RCC 7860 (cell line): ENCODE measurements around the gene PFDN1.
"Not testable (repeated sequence)": the region's sequence is repeated elsewhere in the genome, so short reads cannot be mapped to it uniquely, and the experiment has no call there.

Experiments
- DNase-seq: peaks from one replicate; pipeline ENCODE4 v3.0.0-alpha.2; 2015; ENCODE audit warnings: low spot score
- FAIRE-seq: peaks from 2 replicates; lab custom pipeline; 2012; peaks lifted over from hg19 to GRCh38; lab: Jason Lieb, UNC

PFDN1 gene

GRCh38 chr5:140302786-140303639, at the start of gene PFDN1:
Gene PFDN1 (minus strand): TSS chr5:140303101. CDS start chr5:140303073, 28 bp downstream.
- FAIRE-seq, result peak; percentile 82

GRCh38 chr5:140351609-140352334, 48.9 kb upstream of the PFDN1 start:
- DNase-seq (peak; percentile 48), FAIRE-seq (no peak)

More at GRCh38 chr5:140302786-140303639, at the start of gene PFDN1:
- peak; percentile 93 for DNase-seq

- DNase-seq (no peak), FAIRE-seq (no peak)
These were observed 46.3 kb upstream of the PFDN1 start for GRCh38 chr5:140349244-140349643.

- no peak for FAIRE-seq
- DNase-seq, result no peak
These were observed 45.2 kb upstream of the PFDN1 start for GRCh38 chr5:140348104-140348503.

- no peak for FAIRE-seq
These were observed 44.5 kb upstream of the PFDN1 start for GRCh38 chr5:140347360-140347759.

GRCh38 chr5:140346348-140347221, 43.7 kb upstream of the PFDN1 start, which contains the start of gene HBEGF:
Gene HBEGF (minus strand): TSS chr5:140346603. CDS start chr5:140346328, 275 bp downstream.
- DNase-seq (peak; percentile 54), FAIRE-seq (no peak)

More at GRCh38 chr5:140347360-140347759, 44.5 kb upstream of the PFDN1 start:
- DNase-seq, result no peak

- DNase-seq (peak; percentile 29), FAIRE-seq (no peak)
These were observed 43.0 kb upstream of the PFDN1 start for GRCh38 chr5:140345919-140346347.

GRCh38 chr5:140344683-140345423, 42.0 kb upstream of the PFDN1 start:
- DNase-seq, result peak; percentile 74
- no peak for FAIRE-seq

GRCh38 chr5:140343849-140344248, 40.9 kb upstream of the PFDN1 start:
- FAIRE-seq, DNase-seq: not testable (repeated sequence)

GRCh38 chr5:140342896-140343295, 40.0 kb upstream of the PFDN1 start:
- FAIRE-seq (no peak), DNase-seq (no peak)

GRCh38 chr5:140342287-140342686, 39.4 kb upstream of the PFDN1 start:
- FAIRE-seq, result no peak
- no peak for DNase-seq

- FAIRE-seq, result no peak
- no peak for DNase-seq
These were observed 38.7 kb upstream of the PFDN1 start for GRCh38 chr5:140341591-140341990.

- DNase-seq (no peak), FAIRE-seq (no peak)
These were observed 37.8 kb upstream of the PFDN1 start for GRCh38 chr5:140340605-140341121.

- no peak for FAIRE-seq
These were observed 36.7 kb upstream of the PFDN1 start for GRCh38 chr5:140339636-140340035.

GRCh38 chr5:140338908-140339307, 36.0 kb upstream of the PFDN1 start:
- DNase-seq, result no peak
- FAIRE-seq, result no peak

More at GRCh38 chr5:140339636-140340035, 36.7 kb upstream of the PFDN1 start:
- no peak for DNase-seq

GRCh38 chr5:140338336-140338735, 35.4 kb upstream of the PFDN1 start:
- FAIRE-seq (no peak), DNase-seq (peak; percentile 38)

- FAIRE-seq (no peak), DNase-seq (no peak)
These were observed 35.0 kb upstream of the PFDN1 start for GRCh38 chr5:140337880-140338279.

- no peak for FAIRE-seq
These were observed 33.5 kb upstream of the PFDN1 start for GRCh38 chr5:140336388-140336787.

GRCh38 chr5:140331638-140332037, 28.7 kb upstream of the PFDN1 start:
- FAIRE-seq, result no peak
- no peak for DNase-seq

More at GRCh38 chr5:140336388-140336787, 33.5 kb upstream of the PFDN1 start:
- DNase-seq, result no peak
